ENCODE measurements around the gene PPP1R2B.
A peak's percentile ranks its signal among the peaks of the same experiment; 100 is the strongest.
"Not testable (repeated sequence)": the region's sequence is repeated elsewhere in the genome, so short reads cannot be mapped to it uniquely, and the experiment has no call there.

Gene PPP1R2B

DNA sequence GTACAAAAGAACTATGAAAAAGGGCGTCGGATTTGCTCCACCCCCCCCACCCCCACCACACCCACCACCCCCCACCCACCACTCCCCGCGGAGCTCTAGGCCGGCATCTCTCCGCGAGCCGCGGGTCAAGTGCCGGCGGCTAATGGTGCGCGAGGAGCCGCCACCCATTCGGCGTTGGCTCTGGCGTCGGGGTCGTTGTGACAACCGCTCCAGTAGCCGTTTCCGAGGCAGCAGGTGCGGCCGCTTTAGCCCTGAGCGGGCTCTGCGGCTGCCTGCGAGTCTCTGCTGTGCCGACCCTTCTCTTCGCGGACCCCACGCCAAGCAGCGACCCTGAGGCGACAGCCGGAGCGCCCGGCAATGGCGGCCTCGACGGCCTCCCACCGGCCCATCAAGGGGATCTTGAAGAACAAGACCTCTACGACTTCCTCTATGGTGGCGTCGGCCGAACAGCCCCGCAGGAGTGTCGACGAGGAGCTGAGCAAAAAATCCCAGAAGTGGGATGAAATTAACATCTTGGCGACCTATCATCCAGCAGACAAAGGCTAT is at the start of gene PPP1R2B:
PPP1R2B (plus strand) TSS at position 90 of the 546 bp plus-strand sequence; CDS start at position 358, 268 bp downstream.
- DNase-seq (ENCODE audit: low read depth) = no peak

DNA sequence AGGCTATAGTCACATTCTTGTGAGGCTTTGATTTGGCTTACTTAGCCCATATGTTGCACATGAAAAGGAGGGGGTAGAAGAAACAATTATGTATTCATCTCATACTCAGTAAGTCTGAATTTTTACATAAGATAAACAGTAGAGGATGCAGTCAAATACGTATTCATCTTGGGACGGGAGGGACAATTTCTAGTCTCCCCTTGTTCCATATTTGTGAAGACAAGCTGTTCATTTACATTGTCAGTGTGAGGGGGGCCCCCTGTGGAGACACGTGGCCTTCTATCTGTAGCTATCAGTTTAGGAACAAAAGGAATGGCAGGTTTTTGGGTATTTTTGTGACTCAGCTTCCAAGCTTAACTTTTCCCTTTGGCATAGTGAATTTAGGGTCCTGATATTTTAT is 49.2 kb upstream of the PPP1R2B start:
- DNase-seq (ENCODE audit: low read depth) = no peak

DNA sequence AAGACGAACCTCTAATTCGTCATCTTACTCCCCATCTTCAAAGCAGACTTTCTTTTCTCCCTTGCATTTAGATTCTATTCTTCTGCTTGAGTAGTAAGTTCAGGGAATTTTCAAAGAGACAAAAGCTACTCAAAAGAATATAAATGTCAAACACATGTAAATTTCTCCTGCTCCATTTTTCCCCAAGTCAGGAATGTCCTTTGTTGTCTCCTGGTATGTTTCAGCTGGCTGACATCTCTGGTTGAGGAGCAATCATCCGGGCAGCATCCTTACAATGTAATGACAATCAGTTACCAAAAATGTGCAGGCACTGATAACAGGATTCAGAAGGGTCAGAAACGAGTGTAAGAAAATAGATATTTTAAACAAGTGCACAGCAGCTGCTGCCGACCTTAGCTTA is 47.6 kb upstream of the PPP1R2B start:
- no peak for DNase-seq (ENCODE audit: low read depth)

DNA sequence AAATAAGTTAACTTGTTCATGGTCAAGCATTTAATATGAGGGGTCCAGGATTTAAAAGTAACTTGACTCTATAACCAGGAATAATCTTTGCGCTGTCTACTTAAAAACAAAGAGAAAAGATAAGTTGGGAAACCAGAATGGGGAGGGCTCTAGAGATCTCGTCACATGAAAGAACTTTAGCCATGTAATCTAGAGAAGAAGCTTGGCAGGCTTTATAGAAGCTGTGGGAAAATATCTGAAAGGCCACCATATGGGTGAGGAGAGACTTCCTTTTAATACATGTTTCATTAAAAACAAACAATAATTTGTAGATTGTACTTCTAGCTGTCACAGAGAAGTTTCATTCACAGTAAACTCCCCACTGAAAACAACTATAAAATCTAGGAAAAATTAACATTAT is 46.7 kb upstream of the PPP1R2B start:
- DNase-seq (ENCODE audit: low read depth) = no peak

DNA sequence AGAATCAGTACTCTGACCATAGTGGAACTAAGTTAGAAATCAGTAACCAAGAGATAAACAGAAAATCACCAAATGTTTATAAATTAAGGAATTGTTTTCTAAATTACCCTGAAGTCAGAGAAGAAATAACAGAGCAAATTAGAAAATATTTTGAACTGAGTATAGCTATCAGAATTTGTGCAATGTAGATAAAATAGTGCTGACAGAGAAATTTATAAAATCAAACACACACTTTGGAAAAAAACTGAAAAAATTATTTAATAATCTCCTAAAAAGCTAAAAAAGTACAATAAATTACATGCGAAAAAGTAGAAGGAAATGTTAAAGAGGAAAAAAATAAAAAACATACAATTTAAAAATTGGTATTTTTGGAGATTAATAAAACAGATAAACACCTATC is 37.1 kb upstream of the PPP1R2B start:
- no peak for DNase-seq (ENCODE audit: low read depth)

GRCh38 chr5:156815988-156816599 is 34.0 kb upstream of the PPP1R2B start:
- peak; percentile 25 for DNase-seq (ENCODE audit: low read depth)

DNA sequence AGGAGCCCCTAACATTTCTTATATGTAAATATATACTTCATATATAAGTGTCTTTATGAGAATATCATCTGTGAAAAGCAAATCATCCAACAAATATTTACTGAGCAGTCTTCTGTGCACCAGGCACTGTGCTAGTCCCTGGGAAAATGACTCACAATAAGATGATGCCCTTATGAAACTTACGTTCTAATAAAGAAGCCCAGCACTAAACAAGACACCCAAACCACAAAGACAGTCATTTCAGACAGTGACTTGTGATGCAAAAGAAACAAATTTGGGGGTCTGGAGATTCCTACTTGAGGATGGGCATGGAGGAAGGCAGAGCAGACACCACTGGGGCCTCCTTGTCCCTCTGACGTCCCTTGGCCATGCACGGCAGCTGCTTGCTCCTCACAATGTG is 30.6 kb upstream of the PPP1R2B start:
- DNase-seq (ENCODE audit: low read depth) = no peak

GRCh38 chr5:156819967-156820581 is 30.0 kb upstream of the PPP1R2B start:
- DNase-seq (ENCODE audit: low read depth) = no peak

DNA sequence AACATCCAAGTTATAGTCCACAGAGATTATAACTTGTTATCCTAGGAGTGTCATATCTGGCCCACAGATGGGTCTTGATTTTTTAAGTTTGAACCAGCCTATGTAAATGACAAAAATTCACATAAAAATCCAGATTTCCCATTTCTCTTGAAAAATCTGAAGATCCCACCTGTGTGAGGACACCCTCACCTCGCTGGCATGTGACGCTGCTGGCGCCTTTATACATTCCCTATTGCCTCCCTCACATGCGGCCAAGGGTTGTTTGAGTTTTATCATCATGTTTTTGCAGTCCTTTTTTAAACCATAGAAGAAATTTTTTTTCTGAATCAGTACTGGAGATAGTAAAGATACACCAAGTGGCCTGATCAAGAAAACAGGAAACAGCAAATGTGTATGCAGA is 25.9 kb upstream of the PPP1R2B start:
- no peak for DNase-seq (ENCODE audit: low read depth)

DNA sequence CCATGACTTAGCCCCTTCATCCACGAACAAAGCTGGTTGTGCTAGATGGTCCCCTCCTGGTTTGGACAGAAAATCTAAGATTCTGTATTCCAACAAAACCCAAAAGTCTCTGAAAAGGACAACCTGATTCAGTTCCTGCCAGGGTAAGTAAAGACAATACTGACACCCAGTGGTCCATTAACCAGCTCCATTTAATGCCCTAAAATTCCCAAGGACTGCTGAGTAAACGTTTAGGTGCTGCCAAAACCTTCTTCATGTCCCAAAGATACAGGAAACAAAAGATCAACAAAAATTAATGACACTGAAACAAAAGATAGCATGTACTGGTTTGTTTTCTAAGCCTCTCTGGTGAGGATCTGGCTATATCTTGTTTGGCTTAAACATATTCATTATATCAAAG is 25.3 kb upstream of the PPP1R2B start:
- peak; percentile 41 for DNase-seq (ENCODE audit: low read depth)

DNA sequence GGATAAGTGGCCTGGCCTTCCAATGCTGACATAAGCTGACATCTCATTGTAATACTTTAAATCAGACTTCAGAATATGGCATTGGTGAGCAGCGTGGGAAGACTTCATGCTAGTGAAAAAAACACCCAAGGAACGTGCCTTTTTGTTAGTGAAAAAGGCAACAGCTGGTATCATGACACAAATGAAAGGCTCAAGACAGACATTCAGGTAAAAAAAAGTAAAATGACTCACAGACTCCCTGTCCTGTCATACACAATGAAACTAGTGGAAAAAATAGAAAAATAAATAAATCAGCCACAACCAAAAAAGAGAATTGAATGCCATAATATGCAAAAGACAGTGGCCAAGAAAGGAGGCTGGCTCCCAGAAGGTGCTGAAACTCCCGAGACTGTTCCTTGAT is 24.4 kb upstream of the PPP1R2B start:
- DNase-seq (ENCODE audit: low read depth) = no peak

GRCh38 chr5:156826150-156826549 is 23.9 kb upstream of the PPP1R2B start:
- DNase-seq (ENCODE audit: low read depth) = no peak

- no peak for DNase-seq (ENCODE audit: low read depth)
Observed at GRCh38 chr5:156834916-156835315, 15.2 kb upstream of the PPP1R2B start.

DNA sequence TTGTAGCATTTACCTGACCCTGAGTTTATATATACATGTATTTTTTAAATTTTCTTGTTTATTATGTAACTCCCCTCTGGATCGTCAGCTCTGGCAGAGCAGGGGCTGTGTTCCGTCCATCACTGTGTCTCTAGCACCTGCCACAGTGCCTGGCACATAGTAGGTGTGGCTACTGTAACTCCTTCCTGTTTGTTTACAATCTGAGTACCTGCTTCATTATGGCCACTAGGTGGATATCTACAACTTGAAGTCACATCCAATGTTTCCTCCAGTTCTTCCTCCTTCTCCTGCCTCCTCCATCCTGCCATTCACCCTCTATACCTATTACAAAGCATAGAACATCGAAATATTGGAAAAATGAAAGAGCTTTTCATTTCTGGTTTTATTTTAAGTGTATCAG is 14.2 kb upstream of the PPP1R2B start:
- DNase-seq (ENCODE audit: low read depth) = no peak

DNA sequence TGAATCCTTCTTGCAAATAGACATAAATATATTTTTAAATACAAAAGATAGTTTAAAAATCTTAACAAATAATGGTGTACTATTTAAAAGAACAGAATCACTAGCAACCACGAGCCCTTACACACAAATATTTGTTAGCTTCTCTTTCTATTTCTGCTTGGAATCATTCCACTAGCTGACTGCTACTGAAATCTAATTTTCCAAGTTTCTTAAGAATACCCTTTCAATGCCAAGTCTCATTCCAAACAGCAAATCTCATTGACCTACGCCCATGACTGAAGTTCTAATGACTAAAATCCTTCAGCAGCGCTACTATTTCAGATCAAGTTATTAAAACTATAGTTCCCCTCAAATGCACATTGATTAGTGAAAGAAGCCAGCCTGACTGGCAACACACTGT is 13.2 kb upstream of the PPP1R2B start:
- DNase-seq (ENCODE audit: low read depth) = no peak

DNA sequence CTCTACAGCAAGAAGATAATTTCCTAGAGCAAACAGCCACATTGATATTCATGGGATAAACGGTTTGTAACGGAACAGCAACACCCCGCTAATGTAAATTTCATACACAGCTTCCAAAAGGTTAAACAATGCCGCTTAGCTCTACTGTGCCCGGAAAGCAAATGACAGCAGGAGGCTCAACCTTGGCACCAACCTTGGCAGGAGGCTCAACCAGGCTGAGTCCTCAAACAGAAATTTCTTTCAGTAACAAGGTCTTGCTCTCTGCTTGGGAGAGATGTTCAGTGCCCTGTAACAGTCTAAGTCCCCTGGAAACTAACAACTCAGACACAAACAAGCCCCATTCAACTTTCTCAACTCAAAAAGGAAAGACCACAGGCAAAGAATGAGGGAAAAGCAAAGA is 11.1 kb upstream of the PPP1R2B start:
- DNase-seq (ENCODE audit: low read depth) = no peak

GRCh38 chr5:156841737-156842136 is 8.4 kb upstream of the PPP1R2B start:
- no peak for DNase-seq (ENCODE audit: low read depth)

DNA sequence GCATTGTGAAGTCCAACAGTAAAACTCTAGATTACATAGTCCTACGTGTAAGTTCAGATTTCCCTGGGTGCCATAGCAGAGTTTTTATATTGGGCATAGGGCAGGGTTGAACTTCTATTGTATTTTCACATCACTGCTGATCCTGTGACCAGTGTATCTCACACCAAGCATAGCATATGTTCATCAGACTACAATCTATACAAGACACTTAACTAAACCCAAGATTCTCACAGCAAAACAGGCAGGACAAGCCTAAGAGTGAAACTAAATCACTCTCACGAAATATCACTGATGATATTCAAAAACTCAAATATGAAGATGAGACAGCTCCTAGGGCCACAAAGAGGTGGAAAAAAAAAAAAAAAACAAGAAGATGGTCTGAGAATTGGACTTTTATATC is 3.2 kb upstream of the PPP1R2B start:
- no peak for DNase-seq (ENCODE audit: low read depth)

- not testable (repeated sequence) for DNase-seq (ENCODE audit: low read depth)
Observed at GRCh38 chr5:156848447-156848846, 1.6 kb upstream of the PPP1R2B start.

DNA sequence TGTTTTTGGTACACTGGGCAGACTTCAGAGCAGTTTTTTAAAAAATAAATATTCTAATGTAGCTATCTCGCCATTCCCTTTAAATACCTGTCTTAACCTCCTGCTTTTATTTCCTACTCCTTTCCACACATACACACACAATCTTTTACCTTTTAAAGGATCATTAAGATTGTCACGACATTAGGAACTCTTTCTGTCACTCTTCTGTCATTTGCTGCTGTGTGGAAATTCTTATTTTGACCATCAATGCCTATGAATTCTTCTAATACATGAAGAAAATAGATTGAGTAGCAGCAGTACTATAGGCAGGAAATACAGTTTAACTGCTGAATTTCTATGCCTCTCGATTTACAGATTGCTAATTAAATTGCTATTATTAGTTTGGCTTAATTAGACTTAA is 1.8 kb downstream of the PPP1R2B start:
- no peak for DNase-seq (ENCODE audit: low read depth)

DNA sequence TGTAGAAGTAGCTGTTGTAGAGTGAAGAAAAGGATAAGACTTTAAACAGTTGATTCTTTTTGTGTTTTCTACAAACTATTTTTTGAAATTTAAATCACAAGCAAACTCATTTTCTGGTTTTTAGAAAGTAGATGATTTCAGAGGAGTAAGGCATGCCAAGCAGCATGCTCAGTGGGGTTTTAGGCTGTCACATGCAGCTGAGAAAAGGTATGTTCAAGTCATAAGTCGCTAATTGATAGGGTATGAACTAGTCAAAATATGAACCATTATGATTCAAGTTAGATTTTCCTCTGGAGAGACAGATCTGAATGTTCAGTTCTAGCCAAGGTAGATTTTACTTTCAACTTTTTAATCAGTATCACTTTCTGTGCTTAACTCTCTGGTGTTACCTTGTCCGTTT is 3.0 kb downstream of the PPP1R2B start:
- not testable (repeated sequence) for DNase-seq (ENCODE audit: low read depth)

- no peak for DNase-seq (ENCODE audit: low read depth)
Observed at GRCh38 chr5:156865427-156865826, 15.3 kb downstream of the PPP1R2B start.

- DNase-seq (ENCODE audit: low read depth) = no peak
Observed at GRCh38 chr5:156870498-156870839, 20.4 kb downstream of the PPP1R2B start.

- no peak for DNase-seq (ENCODE audit: low read depth)
Observed at GRCh38 chr5:156871212-156871611, 21.1 kb downstream of the PPP1R2B start.

Data from EH (cell line).